ENCODE results near the gene GGA3.
"Not testable (repeated sequence)": the region's sequence is repeated elsewhere in the genome, so short reads cannot be mapped to it uniquely, and the experiment has no call there.

Gene GGA3

DNA sequence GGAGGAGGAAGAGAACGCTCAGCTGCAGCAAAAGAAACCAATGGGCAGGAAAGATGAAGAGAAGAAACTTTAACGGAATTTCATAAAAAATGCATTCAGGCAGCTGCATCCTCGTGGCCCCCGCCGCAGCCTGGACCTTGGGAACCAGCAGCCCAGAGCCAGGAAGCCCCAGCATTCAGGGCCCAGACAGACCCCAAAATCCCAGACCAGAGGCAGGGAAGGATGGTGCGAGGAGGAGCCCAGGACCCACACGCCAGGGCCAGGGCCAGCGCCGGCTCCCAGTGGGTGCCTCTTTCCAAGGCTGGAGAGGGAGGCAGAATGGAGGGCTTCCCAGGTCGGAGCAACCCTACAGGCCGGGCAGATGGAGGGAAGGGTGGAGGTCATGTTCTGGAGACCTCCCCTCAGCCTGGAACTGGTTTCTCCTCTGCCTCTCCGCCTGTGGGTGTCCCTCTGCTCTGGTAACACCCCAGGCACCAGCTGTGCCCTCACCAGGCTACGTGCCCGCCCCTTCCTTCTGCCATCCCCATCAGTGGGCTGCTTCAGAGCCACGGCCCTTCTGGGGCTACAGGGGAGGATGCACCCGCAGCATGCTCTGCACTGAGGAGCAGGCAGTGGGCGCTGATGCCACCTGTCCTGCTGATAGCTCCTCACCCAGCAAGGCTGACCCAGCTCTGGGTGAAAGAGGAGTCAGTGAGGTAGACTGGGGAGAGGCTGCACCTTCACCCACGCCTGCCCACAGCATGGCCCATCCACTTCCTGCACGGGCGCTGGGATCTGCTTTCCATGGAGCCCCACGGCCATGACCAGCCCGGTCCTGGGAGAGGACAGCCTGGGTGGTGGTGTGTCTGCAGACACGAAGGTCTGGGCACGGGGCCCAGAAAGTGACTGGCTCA, 10.8 kb upstream of the GGA3 start:
- DNase-seq (ENCODE audit: low read depth in 2 of 2) = no peak

- DNase-seq (ENCODE audit: low read depth in 2 of 2) = peak; percentile 83 to 84
Measured at GRCh38 chr17:75271233-75271954, 10.0 kb upstream of the GGA3 start.

- DNase-seq (ENCODE audit: low read depth in 2 of 2) = no peak
Measured at GRCh38 chr17:75270966-75271232, 9.5 kb upstream of the GGA3 start, which contains the start of gene MIF4GD. Gene MIF4GD (minus strand): TSS chr17:75271231. CDS start chr17:75270195, 1,036 bp downstream.

- peak; percentile 50 to 56 for DNase-seq (ENCODE audit: low read depth in 2 of 2)
Measured at GRCh38 chr17:75270218-75270965, 9.0 kb upstream of the GGA3 start.

- no peak for DNase-seq (ENCODE audit: low read depth in 2 of 2)
Measured at GRCh38 chr17:75269844-75270217, 8.4 kb upstream of the GGA3 start.

- no peak for DNase-seq (ENCODE audit: low read depth in 2 of 2)
Measured at GRCh38 chr17:75267411-75268232, 6.2 kb upstream of the GGA3 start.

- no peak for DNase-seq (ENCODE audit: low read depth in 2 of 2)
Measured at GRCh38 chr17:75267153-75267410, 5.7 kb upstream of the GGA3 start.

GRCh38 chr17:75266316-75267152, 5.1 kb upstream of the GGA3 start:
- no peak for DNase-seq (ENCODE audit: low read depth in 2 of 2)

DNA sequence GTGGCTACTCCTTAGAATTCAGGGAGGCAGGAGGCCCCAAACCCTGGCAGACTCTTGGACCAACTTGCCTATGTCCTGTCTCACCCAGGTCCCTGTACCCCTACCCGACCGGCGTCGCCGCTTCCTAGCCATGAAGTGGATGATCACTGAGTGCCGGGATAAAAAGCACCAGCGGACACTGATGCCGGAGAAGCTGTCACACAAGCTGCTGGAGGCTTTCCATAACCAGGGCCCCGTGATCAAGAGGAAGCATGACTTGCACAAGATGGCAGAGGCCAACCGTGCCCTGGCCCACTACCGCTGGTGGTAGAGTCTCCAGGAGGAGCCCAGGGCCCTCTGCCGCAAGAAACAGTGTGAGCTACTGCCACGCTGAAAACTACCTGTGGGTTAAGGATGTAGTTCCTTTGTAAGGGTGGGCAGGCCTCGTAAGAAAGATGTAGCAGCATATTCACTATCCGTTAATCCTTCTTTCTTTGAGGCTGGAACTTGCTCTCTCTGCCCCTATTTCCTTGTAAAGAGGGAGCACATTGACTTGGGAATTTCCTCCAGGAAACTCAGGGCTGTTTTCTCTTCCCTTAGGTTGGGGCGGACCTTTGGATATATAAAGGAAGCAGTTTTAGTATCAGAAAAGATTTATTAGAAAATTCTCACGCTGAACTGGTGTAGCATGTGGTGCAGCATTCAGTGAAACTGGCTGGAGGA, 4.4 kb upstream of the GGA3 start:
- no peak for DNase-seq (ENCODE audit: low read depth in 2 of 2)

GRCh38 chr17:75263055-75263454, 1.6 kb upstream of the GGA3 start:
- DNase-seq (ENCODE audit: low read depth in 2 of 2) = no peak

GRCh38 chr17:75262112-75262606, 753 bp upstream of the GGA3 start:
- no peak for DNase-seq (ENCODE audit: low read depth in 2 of 2)

DNA sequence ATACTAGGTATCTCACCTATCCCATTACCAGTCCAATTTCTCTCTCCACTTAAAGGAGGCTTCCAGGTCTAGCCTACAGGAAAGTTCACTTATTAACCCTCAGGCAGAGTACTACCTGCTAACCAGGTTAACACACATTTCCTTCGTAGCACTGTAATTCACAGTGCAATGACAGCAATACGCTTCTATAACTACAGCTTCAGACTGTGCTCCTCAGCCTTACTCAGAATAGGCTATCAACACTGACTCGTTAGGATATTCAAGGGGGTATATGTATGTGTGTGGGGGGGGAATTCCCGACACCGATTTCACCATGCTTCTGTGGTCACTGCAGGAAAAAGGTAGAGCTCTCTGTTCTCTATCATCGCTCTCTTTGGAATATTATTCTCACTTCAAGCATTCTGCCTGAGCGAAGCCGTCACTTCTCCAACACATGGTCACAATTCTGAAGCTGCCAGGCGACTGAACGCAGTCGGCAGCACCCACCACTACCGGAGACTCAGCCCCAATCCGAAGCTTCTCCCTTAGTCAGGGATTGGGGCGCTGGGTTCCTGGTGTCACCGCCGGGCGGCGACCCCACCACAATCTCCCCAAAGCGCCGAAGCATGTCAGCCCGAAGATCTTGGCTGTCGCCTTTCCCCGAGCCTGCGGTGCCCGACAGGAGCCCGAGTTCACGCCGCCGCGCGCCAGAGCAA, 618 bp downstream of the GGA3 start:
- peak in 1 of 2 donors; percentile 56 for DNase-seq (ENCODE audit: low read depth in 2 of 2)

- DNase-seq (ENCODE audit: low read depth in 2 of 2) = not testable (repeated sequence)
Measured at GRCh38 chr17:75257228-75257627, 4.2 kb downstream of the GGA3 start.

GRCh38 chr17:75255954-75256698, 5.3 kb downstream of the GGA3 start:
- not testable (repeated sequence) for DNase-seq (ENCODE audit: low read depth in 2 of 2)

DNA sequence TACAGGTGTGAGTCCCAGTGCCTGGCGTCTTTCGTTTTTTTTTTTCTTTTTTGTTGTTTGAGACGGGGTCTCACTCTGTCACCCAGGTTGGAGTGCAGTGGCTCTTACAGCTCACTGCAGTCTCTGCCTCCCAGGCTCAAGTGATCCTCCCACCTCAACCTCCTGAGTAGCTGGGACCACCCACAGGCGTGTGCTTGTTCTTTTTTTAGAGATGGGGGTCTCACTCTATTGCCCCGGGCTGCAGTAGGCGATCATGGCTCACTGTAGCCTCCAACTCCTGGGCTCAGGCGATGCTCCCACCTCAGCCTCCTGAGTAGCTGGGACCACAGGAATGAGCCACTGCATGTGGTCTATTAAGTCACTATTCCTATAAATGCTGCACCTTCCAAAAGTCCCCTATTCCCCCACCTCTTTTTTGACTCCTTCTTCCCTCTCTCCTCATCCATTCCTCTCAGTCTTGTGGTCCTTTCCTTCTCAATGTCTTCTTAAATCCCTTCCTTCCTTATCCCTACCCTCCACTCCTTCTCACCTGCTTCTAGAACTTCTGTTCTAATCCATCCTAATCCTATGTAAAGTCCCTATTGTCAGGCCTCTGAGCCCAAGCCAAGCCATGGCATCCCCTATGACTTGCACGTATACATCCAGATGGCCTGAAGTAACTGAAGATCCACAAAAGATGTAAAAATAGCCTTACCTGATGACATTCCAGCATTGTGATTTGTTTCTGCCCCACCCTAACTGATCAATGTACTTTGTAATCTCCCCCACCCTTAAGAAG, 9.2 kb downstream of the GGA3 start:
- no peak for DNase-seq (ENCODE audit: low read depth in 2 of 2)

- DNase-seq (ENCODE audit: low read depth in 2 of 2) = peak; percentile 62 to 79
Measured at GRCh38 chr17:75250009-75250471, 11.4 kb downstream of the GGA3 start.

DNA sequence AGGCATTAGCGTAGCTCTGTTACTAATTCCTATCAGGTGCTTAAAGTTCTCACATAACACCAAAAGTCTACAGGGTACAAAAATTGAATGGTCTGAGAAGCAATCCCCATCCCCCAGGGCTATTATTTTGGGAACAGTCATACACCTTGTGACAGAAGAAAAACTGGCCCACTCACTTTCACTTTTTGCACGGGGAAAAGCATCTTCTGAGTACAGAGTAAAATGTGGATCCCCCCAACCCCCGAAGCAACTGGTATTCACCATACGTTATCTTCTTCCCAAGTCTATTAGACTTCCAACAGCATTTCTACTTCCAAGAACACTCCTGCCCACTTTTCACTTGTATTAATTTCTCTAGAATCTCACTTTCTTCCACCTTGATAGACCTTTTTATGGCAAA, 11.8 kb downstream of the GGA3 start:
- DNase-seq (ENCODE audit: low read depth in 2 of 2) = no peak

- no peak for DNase-seq (ENCODE audit: low read depth in 2 of 2)
Measured at GRCh38 chr17:75246404-75246803, 15.0 kb downstream of the GGA3 start.
